Natural killer cell (primary cell): ENCODE measurements around the gene CCDC12. TPM values are rescaled to one million over a fixed set of nuclear protein-coding genes. Genes with fewer than 3 reads are reported as not detected.
A peak's percentile ranks its signal among the peaks of the same experiment; 100 is the strongest.

Experiments used
- ATAC-seq, 3 donors: fragments of 150-1000 bp in 2 of 3; fragments of 200-7000 bp in 1 of 3; cut with Tn5 transposase; 1 replicate in 1 of 3; 2 replicates in 2 of 3; pipeline ENCODE4 v1.10.0; 2021; ENCODE audit warnings: mild to moderate bottlenecking in 2 of 3, moderate library complexity in 2 of 3
- DNase-seq, 2 donors: peaks; one replicate each; pipeline versions ENCODE4 v3.0.0 to v3.0.0-alpha.2; 2013 to 2021; ENCODE audit warnings: mixed read lengths in 1 of 2
- H3K27ac ChIP-seq: one replicate; pipeline ENCODE4 v1.5.1; 2013; ENCODE audit warnings: mild to moderate bottlenecking, low read length
- H3K27me3 ChIP-seq: one replicate; pipeline ENCODE4 v1.6.1; 2013; ENCODE audit warnings: low read length; ENCODE audit not compliant: control insufficient read depth, insufficient read depth
- H3K36me3 ChIP-seq: one replicate; pipeline ENCODE4 v1.6.1; 2013; ENCODE audit warnings: low read length; ENCODE audit not compliant: control insufficient read depth, insufficient read depth
- H3K4me1 ChIP-seq: one replicate; pipeline ENCODE4 v1.6.1; 2013; ENCODE audit warnings: low read length; ENCODE audit not compliant: control insufficient read depth, insufficient read depth
- H3K4me3 ChIP-seq: one replicate; pipeline ENCODE4 v1.5.1; 2013; ENCODE audit warnings: low read length
- H3K9me3 ChIP-seq: one replicate; pipeline ENCODE4 v1.6.1; 2013; ENCODE audit warnings: low read length; ENCODE audit not compliant: control insufficient read depth, insufficient read depth
- H3K27ac Mint-ChIP-seq, 2 donors: one replicate each; pipeline ENCODE4 v1.8.0; 2022; ENCODE audit warnings: mild to moderate bottlenecking in 2 of 2, mixed read lengths in 2 of 2, moderate library complexity in 1 of 2
- H3K27me3 Mint-ChIP-seq, 2 donors: one replicate each; pipeline ENCODE4 v1.8.0; 2022; ENCODE audit warnings: low read depth in 2 of 2, mixed read lengths in 2 of 2
- H3K36me3 Mint-ChIP-seq: one replicate; pipeline ENCODE4 v1.8.0; 2022; ENCODE audit warnings: mixed read lengths
- H3K4me1 Mint-ChIP-seq, 2 donors: one replicate each; pipeline ENCODE4 v1.8.0; 2022; ENCODE audit warnings: mixed read lengths in 2 of 2
- H3K4me3 Mint-ChIP-seq: one replicate; pipeline ENCODE4 v1.8.0; 2022; ENCODE audit warnings: mild to moderate bottlenecking, moderate library complexity, mixed read lengths
- H3K9me3 Mint-ChIP-seq, 2 donors: one replicate each; pipeline ENCODE4 v1.8.0; 2022; ENCODE audit warnings: mixed read lengths in 2 of 2
- WGBS: methylation state at CpG from one replicate; pipeline ENCODE4 v1.1.7; 2013; ENCODE audit warnings: missing lambda C conversion rate; ENCODE audit not compliant: insufficient coverage; 5-methylcytosine and 5-hydroxymethylcytosine counted together
- intact Hi-C: fragments of 100-400 bp; cut with micrococcal nuclease; formaldehyde crosslinking; loops from one replicate; pipeline ENCODE4 v1.14.2; 2022
- total RNA-seq, 4 donors: library from RNA; stranded (reverse); fragments of 120-200 nt in 1 of 4; gene quantifications; one replicate each; pipeline versions ENCODE4 v1.2.3 to v1.2.4, GENCODE V29; 2013 to 2022
- TF ChIP-seq, protein P1 (sequence below): fragments of 200-600 bp; IDR thresholded peaks from one replicate; pipeline ENCODE4 v1.8.0; 2022; ENCODE audit warnings: antibody characterized with exemption

CCDC12 gene
- total RNA-seq, 3 donors from 2014 or later (not counting 1 experiment from before 2014, with no cell fraction given): 104 to 114 (median 111) TPM

DNA sequence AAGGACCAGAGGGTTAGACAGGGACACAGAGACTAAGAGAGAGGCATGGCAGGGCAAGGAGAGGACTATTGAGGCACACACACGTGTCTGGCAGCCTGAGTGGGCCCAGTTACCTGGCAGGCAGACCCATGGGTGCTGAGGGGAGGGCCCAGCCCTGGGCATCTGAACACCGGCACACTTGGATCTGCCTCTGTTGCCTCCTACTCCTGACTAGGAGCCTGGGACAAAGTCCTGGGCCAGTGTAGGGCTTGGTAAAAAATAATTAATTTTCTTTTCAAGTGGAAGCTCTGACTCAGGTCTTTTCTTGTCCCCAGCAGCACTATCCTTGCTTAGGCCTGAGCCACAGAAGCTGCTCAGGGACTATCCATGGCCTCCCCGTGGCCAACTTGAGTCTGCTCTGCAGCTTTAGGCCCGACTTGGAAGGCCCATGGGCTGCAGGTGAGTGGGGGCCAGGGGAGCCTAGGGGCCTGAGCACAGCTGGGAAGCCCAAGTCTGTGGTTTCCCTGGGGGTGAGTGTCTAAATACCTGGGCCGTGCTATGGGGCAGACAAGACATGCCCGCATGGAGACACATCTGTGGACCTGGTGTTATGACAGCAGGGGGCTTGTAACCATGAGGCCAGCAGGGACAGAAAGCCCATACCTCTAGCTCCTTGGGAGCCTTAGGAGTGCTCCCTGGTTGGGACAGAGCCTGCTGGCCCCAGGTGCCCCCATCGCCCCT is 99.0 kb downstream of the CCDC12 start, which contains the start of gene PTH1R:
PTH1R (plus strand) TSS at position 316 of the 720 bp plus-strand sequence. CDS start 5,839 bp downstream, outside the sequence.
- Histone ChIP-seq H3K27me3 (peaks cover 15% of the 10 kb centered on the region), H3K9me3 (no peaks in the 10 kb centered on the region), H3K4me1 (peaks cover 24% of the 10 kb centered on the region), H3K27ac (no peak within 1 kb of the TSS), H3K36me3 (no peaks in the 10 kb centered on the region), H3K4me3 (no peak within 1 kb of the TSS)
- intact Hi-C loops: no loop called here
- H3K27ac Mint-ChIP-seq: peak within 1 kb of the TSS in 1 of 2 donors; percentile 47
- peak within 1 kb of the TSS; percentile 33 for H3K4me3 Mint-ChIP-seq
- peaks cover 13 to 22% of the 10 kb centered on the region in 2 donors for H3K27me3 Mint-ChIP-seq
- H3K9me3 Mint-ChIP-seq: no peaks in the 10 kb centered on the region
- DNase-seq (no peak), ATAC-seq (no peak)
- peaks cover 20 to 30% of the 10 kb centered on the region in 2 donors for H3K4me1 Mint-ChIP-seq
- H3K36me3 Mint-ChIP-seq: no peaks in the 10 kb centered on the region
- TF ChIP-seq, protein P1, sequence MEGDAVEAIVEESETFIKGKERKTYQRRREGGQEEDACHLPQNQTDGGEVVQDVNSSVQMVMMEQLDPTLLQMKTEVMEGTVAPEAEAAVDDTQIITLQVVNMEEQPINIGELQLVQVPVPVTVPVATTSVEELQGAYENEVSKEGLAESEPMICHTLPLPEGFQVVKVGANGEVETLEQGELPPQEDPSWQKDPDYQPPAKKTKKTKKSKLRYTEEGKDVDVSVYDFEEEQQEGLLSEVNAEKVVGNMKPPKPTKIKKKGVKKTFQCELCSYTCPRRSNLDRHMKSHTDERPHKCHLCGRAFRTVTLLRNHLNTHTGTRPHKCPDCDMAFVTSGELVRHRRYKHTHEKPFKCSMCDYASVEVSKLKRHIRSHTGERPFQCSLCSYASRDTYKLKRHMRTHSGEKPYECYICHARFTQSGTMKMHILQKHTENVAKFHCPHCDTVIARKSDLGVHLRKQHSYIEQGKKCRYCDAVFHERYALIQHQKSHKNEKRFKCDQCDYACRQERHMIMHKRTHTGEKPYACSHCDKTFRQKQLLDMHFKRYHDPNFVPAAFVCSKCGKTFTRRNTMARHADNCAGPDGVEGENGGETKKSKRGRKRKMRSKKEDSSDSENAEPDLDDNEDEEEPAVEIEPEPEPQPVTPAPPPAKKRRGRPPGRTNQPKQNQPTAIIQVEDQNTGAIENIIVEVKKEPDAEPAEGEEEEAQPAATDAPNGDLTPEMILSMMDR: no peak
- WGBS: 80% methylated on average over 7 of the region's 7 CpGs

DNA sequence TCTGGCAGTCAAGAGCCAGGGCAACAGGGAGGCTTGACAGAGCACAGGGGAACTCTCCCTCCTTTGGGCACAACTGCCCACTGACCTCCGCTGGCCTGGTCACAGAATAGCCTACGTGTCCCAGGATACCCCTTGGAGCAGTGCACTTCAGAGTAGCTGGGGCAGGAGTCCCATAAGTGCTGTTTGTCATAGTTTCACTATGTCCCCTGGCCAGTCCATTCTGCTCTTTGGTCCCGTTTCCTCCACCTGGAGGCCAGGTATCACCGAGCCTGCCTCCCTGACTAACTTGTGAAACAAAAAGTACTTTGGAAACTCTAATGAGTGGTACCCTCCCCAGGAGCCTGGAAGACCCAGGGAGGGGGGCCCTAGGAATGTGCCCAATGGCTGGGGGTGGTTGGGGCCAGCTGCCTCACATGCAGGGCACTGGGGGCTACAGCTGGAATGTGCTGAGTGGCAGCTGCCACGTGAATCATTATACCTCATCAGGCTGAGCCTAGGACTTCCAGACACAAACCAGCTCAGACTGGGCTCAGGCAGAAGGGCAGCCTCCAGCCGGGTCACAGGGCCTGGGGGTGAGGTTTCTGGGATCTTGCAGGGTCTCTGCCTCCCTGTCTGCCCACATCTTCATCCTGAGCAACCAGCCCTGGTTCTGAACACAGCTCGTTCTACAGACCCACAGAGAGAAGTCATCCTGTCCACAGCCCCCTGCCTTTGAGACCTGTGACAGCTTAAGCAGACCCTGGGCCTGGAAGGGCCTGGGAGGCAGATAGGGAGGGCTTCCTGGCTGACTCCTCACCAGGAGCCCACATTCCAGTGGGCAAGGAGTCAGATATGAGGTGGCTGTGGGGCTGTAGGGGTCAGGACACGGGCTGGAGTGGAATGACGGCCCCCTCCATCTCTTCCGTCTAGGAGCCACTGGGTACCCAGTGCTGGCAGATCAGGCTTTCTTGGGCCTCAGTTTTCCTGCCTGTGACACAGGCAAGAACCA is 99.9 kb downstream of the CCDC12 start:
- Histone ChIP-seq H3K36me3 (no peaks in the 10 kb centered on the region), H3K4me3 (no peak overlapping the region), H3K27ac (no peak overlapping the region), H3K4me1 (peaks cover 18% of the 10 kb centered on the region), H3K9me3 (no peaks in the 10 kb centered on the region), H3K27me3 (peaks cover 12% of the 10 kb centered on the region)
- Mint-ChIP-seq H3K27me3 (peaks cover 13 to 19% of the 10 kb centered on the region in 2 donors), H3K9me3 (no peaks in the 10 kb centered on the region), H3K4me3 (no peak overlapping the region), H3K27ac (no peak overlapping the region), H3K4me1 (peaks cover 20 to 28% of the 10 kb centered on the region in 2 donors), H3K36me3 (no peaks in the 10 kb centered on the region)
- DNase-seq: no peak
- TF ChIP-seq, protein P1: no peak
- ATAC-seq: no peak
- intact Hi-C loops: no loop called here
- 91% methylated on average over 10 of the region's 10 CpGs for WGBS

DNA sequence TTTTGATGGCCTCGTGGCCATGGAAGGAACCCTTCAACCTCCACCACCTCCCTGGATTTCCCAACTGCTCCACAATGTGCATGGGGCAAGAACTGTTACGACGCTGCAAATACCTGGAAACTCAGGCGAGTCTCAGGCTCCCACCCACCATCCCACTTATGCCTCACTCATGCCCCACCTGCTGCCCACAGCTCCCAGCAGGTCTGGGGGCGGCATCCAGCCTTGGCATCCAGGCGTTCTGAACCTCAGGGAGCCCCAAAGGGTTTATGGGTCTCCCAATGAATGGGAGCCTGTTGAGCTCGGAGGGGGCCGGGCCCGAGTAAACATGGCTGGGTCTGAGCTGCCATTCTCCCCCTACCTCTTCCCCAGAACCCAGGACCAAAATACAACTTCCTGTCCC is 101.0 kb downstream of the CCDC12 start:
- H3K36me3 Mint-ChIP-seq: no peaks in the 10 kb centered on the region
- WGBS: 87% methylated on average over 9 of the region's 9 CpGs
- TF ChIP-seq, protein P1: no peak

More for the DNA sequence above, 101.0 kb downstream of the CCDC12 start:
- Mint-ChIP-seq H3K4me1 (peaks cover 17 to 25% of the 10 kb centered on the region in 2 donors), H3K27me3 (peaks cover 9 to 11% of the 10 kb centered on the region in 2 donors), H3K9me3 (no peaks in the 10 kb centered on the region), H3K4me3 (no peak overlapping the region), H3K27ac (no peak overlapping the region)
- H3K36me3 ChIP-seq: no peaks in the 10 kb centered on the region
- no peak overlapping the region for H3K27ac ChIP-seq
- intact Hi-C loops: no loop called here
- no peak for ATAC-seq
- H3K4me1 ChIP-seq: peaks cover 14% of the 10 kb centered on the region
- H3K9me3 ChIP-seq: no peaks in the 10 kb centered on the region
- DNase-seq: no peak
- H3K4me3 ChIP-seq: no peak overlapping the region
- peaks cover 6% of the 10 kb centered on the region for H3K27me3 ChIP-seq
